Neuronal stem cell (in vitro differentiated cells): ENCODE results near the gene RIC3.

Experiments
- DNase-seq: peaks from one replicate; pipeline ENCODE4 v3.0.0-alpha.2; 2013; ENCODE audit warnings: low spot score
- H2AFZ ChIP-seq: one replicate; pipeline ENCODE4 v1.6.1; 2013; ENCODE audit warnings: mild to moderate bottlenecking, low read length, inconsistent platforms
- H2AK5ac ChIP-seq: 2 replicates; pipeline ENCODE4 v1.6.1; 2013; ENCODE audit warnings: low read depth, mild to moderate bottlenecking, inconsistent platforms, low read length, moderate library complexity, mixed read lengths
- H2BK120ac ChIP-seq: 2 replicates; pipeline ENCODE4 v1.6.1; 2013; ENCODE audit warnings: low read depth, mild to moderate bottlenecking, inconsistent platforms, low read length, moderate library complexity, mixed read lengths
- H2BK12ac ChIP-seq: one replicate; pipeline ENCODE4 v1.6.1; 2013; ENCODE audit warnings: low read length, inconsistent platforms
- H2BK15ac ChIP-seq: 2 replicates; pipeline ENCODE4 v1.6.1; 2013; ENCODE audit warnings: mild to moderate bottlenecking, low read length, inconsistent platforms, mixed read lengths
- H2BK5ac ChIP-seq: one replicate; pipeline ENCODE4 v1.6.1; 2013; ENCODE audit warnings: inconsistent platforms, mild to moderate bottlenecking, low read length, moderate library complexity
- H3K14ac ChIP-seq: one replicate; pipeline ENCODE4 v1.6.1; 2013; ENCODE audit warnings: low read length, inconsistent platforms
- H3K18ac ChIP-seq: 2 replicates; pipeline ENCODE4 v1.6.1; 2013; ENCODE audit warnings: low read length, inconsistent platforms
- H3K23ac ChIP-seq: 2 replicates; pipeline ENCODE4 v1.6.1; 2013; ENCODE audit warnings: low read depth, mild to moderate bottlenecking, mixed read lengths, low read length, inconsistent platforms; ENCODE audit not compliant: poor library complexity
- H3K27ac ChIP-seq: replicated peaks from 3 replicates; pipeline ENCODE4 v1.5.1; 2013; ENCODE audit warnings: low read length, inconsistent platforms
- H3K27me3 ChIP-seq, 3 experiments: 2 replicates each; pipeline ENCODE4 v1.6.1; 2013; ENCODE audit warnings: low read length in 3 of 3, mild to moderate bottlenecking in 2 of 3, inconsistent platforms in 1 of 3, low read depth in 1 of 3, mixed read lengths in 1 of 3, moderate library complexity in 1 of 3; ENCODE audit not compliant: control insufficient read depth in 3 of 3, insufficient read depth in 3 of 3
- H3K36me3 ChIP-seq, 2 donors: replicated peaks in 1 of 2; 2 replicates each; pipeline ENCODE4 v1.6.1; 2013; ENCODE audit warnings: low read length in 2 of 2; ENCODE audit not compliant: control insufficient read depth in 2 of 2, insufficient read depth in 2 of 2
- H3K4ac ChIP-seq: 2 replicates; pipeline ENCODE4 v1.6.1; 2013; ENCODE audit warnings: inconsistent platforms, mild to moderate bottlenecking, low read length, moderate library complexity
- H3K4me1 ChIP-seq, 2 donors: 1 replicate in 1 of 2; 2 replicates in 1 of 2; pipeline ENCODE4 v1.6.1; 2013; ENCODE audit warnings: low read length in 2 of 2, low read depth in 1 of 2; ENCODE audit not compliant: control insufficient read depth in 2 of 2, insufficient read depth in 1 of 2
- H3K4me2 ChIP-seq: one replicate; pipeline ENCODE4 v1.6.1; 2013; ENCODE audit warnings: mild to moderate bottlenecking, low read length, inconsistent platforms; ENCODE audit not compliant: insufficient read depth, poor library complexity, severe bottlenecking
- H3K4me3 ChIP-seq, 2 donors: 2 replicates each; pipeline ENCODE4 v1.5.1; 2013; ENCODE audit warnings: low read length in 2 of 2, mild to moderate bottlenecking in 2 of 2, inconsistent platforms in 1 of 2, moderate library complexity in 1 of 2
- H3K79me1 ChIP-seq: one replicate; pipeline ENCODE4 v1.6.1; 2013; ENCODE audit warnings: low read depth, mild to moderate bottlenecking, inconsistent platforms, low read length, moderate library complexity
- H3K9ac ChIP-seq: one replicate; pipeline ENCODE4 v1.6.1; 2013; ENCODE audit warnings: mild to moderate bottlenecking, low read depth, low read length, inconsistent platforms; ENCODE audit not compliant: poor library complexity
- H3K9me3 ChIP-seq, 2 donors: replicated peaks in 1 of 2; 2 replicates each; pipeline versions ENCODE3 to v1.6.1; 2013; ENCODE audit warnings: low read length in 2 of 2, mild to moderate bottlenecking in 2 of 2, inconsistent platforms in 1 of 2, low read depth in 1 of 2, mixed read lengths in 1 of 2, moderate library complexity in 1 of 2; ENCODE audit not compliant: control insufficient read depth in 2 of 2, insufficient read depth in 1 of 2
- H4K8ac ChIP-seq: one replicate; pipeline ENCODE4 v1.6.1; 2013; ENCODE audit warnings: low read depth, mild to moderate bottlenecking, inconsistent platforms, low read length, moderate library complexity
- H4K91ac ChIP-seq: one replicate; pipeline ENCODE4 v1.6.1; 2013; ENCODE audit warnings: low read length, low read depth, mild to moderate bottlenecking, inconsistent platforms; ENCODE audit not compliant: poor library complexity
- WGBS, 2 donors: extraction: QIAGEN DNeasy Blood & Tissue Kit; methylation state at CpG; one replicate each; pipeline ENCODE4 v1.1.7; 2013; ENCODE audit warnings: missing lambda C conversion rate in 2 of 2, mixed read lengths in 1 of 2; ENCODE audit not compliant: insufficient read length in 2 of 2, insufficient replicate concordance in 1 of 2; ENCODE audit errors: extremely low coverage in 2 of 2; 5-methylcytosine and 5-hydroxymethylcytosine counted together

The RIC3 gene

DNA sequence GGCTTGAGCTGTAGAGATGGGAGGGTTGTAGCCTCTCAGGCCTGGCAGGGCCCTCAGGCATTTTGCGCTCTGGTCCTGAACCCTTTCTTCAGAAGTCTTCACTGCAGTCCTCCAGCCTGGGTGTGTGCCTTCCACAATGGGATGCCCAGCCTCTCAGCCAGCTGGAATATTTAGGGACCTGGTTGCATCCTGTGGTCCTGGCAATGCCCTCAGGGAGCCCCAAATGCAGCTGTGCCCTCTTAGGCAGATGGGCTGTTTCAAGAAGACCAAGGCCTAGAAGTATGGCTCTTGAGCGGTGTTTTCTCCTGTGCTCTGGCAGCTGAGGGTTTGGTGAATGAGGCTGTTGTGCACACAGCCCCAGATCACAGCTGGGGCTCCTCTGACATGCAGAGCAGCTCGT, 81.1 kb downstream of the RIC3 start:
- no peak overlapping the region for H4K8ac ChIP-seq
- H2BK15ac ChIP-seq = no peak overlapping the region
- no peak overlapping the region for H2AFZ ChIP-seq
- no peak overlapping the region for H2BK12ac ChIP-seq
- no CpG with 5 or more reads among the region's 3 CpGs for WGBS, 2 donors
- H3K79me1 ChIP-seq = peaks cover 14% of the 10 kb centered on the region
- H3K14ac ChIP-seq = no peak overlapping the region
- no peaks in the 10 kb centered on the region for H3K27me3 ChIP-seq
- no peak overlapping the region for H3K18ac ChIP-seq
- no peak overlapping the region for H3K4me3 ChIP-seq
- no peak overlapping the region for H3K4ac ChIP-seq
- no peak overlapping the region for H4K91ac ChIP-seq
- peaks cover 4 to 17% of the 10 kb centered on the region in 2 donors for H3K36me3 ChIP-seq
- H3K9me3 ChIP-seq = peaks cover 0 to 2% of the 10 kb centered on the region in 2 donors
- no peak overlapping the region for H3K27ac ChIP-seq
- H2AK5ac ChIP-seq = no peak overlapping the region
- no peak overlapping the region for H3K4me2 ChIP-seq
- H2BK120ac ChIP-seq = no peak overlapping the region
- H3K4me1 ChIP-seq = peaks cover 15 to 24% of the 10 kb centered on the region in 2 donors
- no peak overlapping the region for H3K23ac ChIP-seq
- H3K9ac ChIP-seq = no peak overlapping the region
- no peak overlapping the region for H2BK5ac ChIP-seq
- no peak for DNase-seq

DNA sequence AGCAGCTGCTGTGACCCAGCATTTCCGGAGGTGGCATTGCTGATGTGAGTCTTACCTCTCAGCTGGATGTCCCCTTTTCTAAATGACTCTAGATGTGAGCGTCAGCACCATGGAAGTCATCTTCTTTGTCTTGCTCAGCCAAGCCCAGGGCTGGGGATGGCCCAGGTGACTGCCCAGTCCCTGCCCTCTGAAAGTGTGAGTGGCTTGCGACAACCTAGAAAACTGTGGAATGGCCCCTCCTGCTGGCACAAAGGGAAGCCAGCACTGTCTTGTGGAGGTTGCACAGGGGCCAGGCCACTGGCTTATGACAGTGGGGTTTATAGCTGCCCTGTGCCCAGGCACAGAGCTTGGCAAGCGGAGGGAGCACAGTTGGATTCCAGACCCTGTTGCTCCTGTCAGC, 81.6 kb downstream of the RIC3 start:
- Histone ChIP-seq H2AK5ac (no peak overlapping the region), H3K36me3 (peaks cover 4 to 13% of the 10 kb centered on the region in 2 donors), H2BK120ac (no peak overlapping the region), H3K14ac (no peak overlapping the region), H3K9me3 (peaks cover 0 to 2% of the 10 kb centered on the region in 2 donors), H3K4me1 (peaks cover 18 to 28% of the 10 kb centered on the region in 2 donors), H3K9ac (no peak overlapping the region), H3K18ac (no peak overlapping the region), H2BK15ac (no peak overlapping the region), H2BK5ac (no peak overlapping the region), H3K27me3 (no peaks in the 10 kb centered on the region), H4K91ac (no peak overlapping the region), H3K23ac (no peak overlapping the region), H4K8ac (no peak overlapping the region), H3K4me3 (no peak overlapping the region), H2BK12ac (no peak overlapping the region), H3K4me2 (no peak overlapping the region), H2AFZ (no peak overlapping the region), H3K79me1 (peaks cover 14% of the 10 kb centered on the region), H3K4ac (no peak overlapping the region), H3K27ac (no peak overlapping the region)
- no CpG with 5 or more reads among the region's 4 CpGs for WGBS, 2 donors
- no peak for DNase-seq

DNA sequence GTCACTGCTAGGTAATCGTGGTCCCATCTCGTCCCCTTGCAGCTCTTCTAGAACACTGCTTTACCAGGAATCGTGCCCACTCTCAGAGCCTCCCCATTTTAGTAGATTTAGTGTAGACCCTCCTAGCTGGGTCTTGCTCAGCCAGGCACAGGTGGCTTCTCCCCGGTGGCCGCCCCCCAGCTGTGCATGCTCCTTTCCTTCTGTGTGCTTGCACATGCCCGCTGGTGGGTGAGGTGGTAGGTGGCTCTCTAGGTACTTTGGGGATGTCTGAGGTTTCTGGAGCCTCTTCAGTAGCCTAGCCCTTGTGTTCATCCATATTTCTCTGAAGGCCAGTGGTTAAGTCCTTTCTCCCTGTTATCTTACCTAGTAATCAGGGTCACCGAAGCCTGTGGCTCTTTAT, 82.3 kb downstream of the RIC3 start:
- no peak overlapping the region for H4K91ac ChIP-seq
- H2AFZ ChIP-seq = no peak overlapping the region
- H3K79me1 ChIP-seq = peaks cover 17% of the 10 kb centered on the region
- H2BK5ac ChIP-seq = no peak overlapping the region
- H3K9ac ChIP-seq = no peak overlapping the region
- H3K9me3 ChIP-seq = no peaks in the 10 kb centered on the region
- no peak overlapping the region for H2AK5ac ChIP-seq
- H3K4ac ChIP-seq = no peak overlapping the region
- no peak for DNase-seq
- H4K8ac ChIP-seq = no peak overlapping the region
- no peak overlapping the region for H3K27ac ChIP-seq
- no peak overlapping the region for H3K23ac ChIP-seq
- H3K4me2 ChIP-seq = no peak overlapping the region
- no peaks in the 10 kb centered on the region for H3K27me3 ChIP-seq
- no peak overlapping the region for H3K18ac ChIP-seq
- H3K4me3 ChIP-seq = no peak overlapping the region
- peaks cover 3 to 7% of the 10 kb centered on the region in 2 donors for H3K36me3 ChIP-seq
- H2BK120ac ChIP-seq = no peak overlapping the region
- H2BK12ac ChIP-seq = no peak overlapping the region
- H2BK15ac ChIP-seq = no peak overlapping the region
- H3K14ac ChIP-seq = no peak overlapping the region
- peaks cover 25 to 33% of the 10 kb centered on the region in 2 donors for H3K4me1 ChIP-seq
- WGBS, 2 donors = no CpG with 5 or more reads among the region's 7 CpGs

DNA sequence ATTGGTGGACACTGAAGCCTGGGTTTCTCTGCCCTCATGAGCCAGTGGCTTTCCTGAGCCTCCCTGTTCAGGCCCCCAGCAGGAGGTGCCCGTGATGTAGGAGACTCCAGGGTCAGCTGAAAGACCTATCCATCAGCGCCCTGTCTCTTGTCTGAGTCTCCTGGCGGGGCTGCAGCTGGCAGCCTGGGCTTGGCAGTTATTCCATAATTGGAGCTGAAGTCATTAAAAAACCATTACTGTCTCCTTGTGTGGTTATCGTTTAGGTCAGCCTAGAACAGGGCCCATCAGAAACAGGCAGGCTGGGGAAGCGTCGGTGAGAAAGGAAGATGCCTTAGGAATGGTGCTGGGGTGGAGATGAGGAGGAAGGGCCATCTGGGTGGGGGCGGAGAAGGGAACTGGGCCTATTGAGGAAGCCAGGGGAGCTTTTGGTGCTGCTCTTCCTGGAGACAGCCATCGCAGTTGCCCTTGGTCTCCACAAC, 82.8 kb downstream of the RIC3 start:
- H2AFZ ChIP-seq = no peak overlapping the region
- no peak overlapping the region for H2BK5ac ChIP-seq
- H3K18ac ChIP-seq = no peak overlapping the region
- H3K27ac ChIP-seq = no peak overlapping the region
- no peak overlapping the region for H2BK15ac ChIP-seq
- no peak for DNase-seq
- no peaks in the 10 kb centered on the region for H3K27me3 ChIP-seq
- H3K4me3 ChIP-seq = no peak overlapping the region
- no peak overlapping the region for H4K91ac ChIP-seq
- H3K9me3 ChIP-seq = no peaks in the 10 kb centered on the region
- H4K8ac ChIP-seq = no peak overlapping the region
- no peak overlapping the region for H3K4me2 ChIP-seq
- H3K23ac ChIP-seq = no peak overlapping the region
- peaks cover 17% of the 10 kb centered on the region for H3K79me1 ChIP-seq
- H2AK5ac ChIP-seq = no peak overlapping the region
- H2BK12ac ChIP-seq = no peak overlapping the region
- H3K9ac ChIP-seq = no peak overlapping the region
- no peak overlapping the region for H3K14ac ChIP-seq
- peaks cover 26 to 33% of the 10 kb centered on the region in 2 donors for H3K4me1 ChIP-seq
- no CpG with 5 or more reads among the region's 8 CpGs for whole genome bisulfite sequencing, 2 donors
- H3K36me3 ChIP-seq = peaks cover 2% of the 10 kb centered on the region in 2 donors
- H3K4ac ChIP-seq = no peak overlapping the region
- no peak overlapping the region for H2BK120ac ChIP-seq
